SK-N-SH (cell line): ENCODE data around the gene LAIR2. TPM values are rescaled to one million over a fixed set of nuclear protein-coding genes. Genes with fewer than 3 reads are reported as not detected.

Experiments used
- CTCF ChIA-PET: fragments of 300-600, 350-600 bp; formaldehyde crosslinking; extraction: SDS; loops from one replicate; lab custom pipeline; 2021; lab: Yijun Ruan, JAX
- POLR2A ChIA-PET: fragments of 350-600 bp; sonication (Branson Sonifier 250); formaldehyde crosslinking; extraction: SDS; loops from one replicate; lab custom pipeline; 2020; ENCODE audit warnings: antibody characterized with exemption, inconsistent platforms; lab: Yijun Ruan, JAX
- DNase-seq: peaks from one replicate; pipeline ENCODE4 v3.0.0; 2012
- H2AFZ ChIP-seq: fragments of 200-600 bp; sonication (generic); 2 replicates; pipeline ENCODE4 v1.8.1; 2016; ENCODE audit warnings: antibody characterized with exemption, mild to moderate bottlenecking, low read depth
- H3F3A ChIP-seq: fragments of 200-600 bp; sonication (generic); replicated peaks from 2 replicates; pipeline ENCODE3; 2016; ENCODE audit warnings: antibody characterized with exemption, mild to moderate bottlenecking; ENCODE audit not compliant: insufficient read depth
- H3K27ac ChIP-seq, 2 experiments: fragments of 200-500 bp in 1 of 2; fragments of 200-600 bp in 1 of 2; sonication (Bioruptor generic) in 1 of 2; sonication (generic), shearing (Covaris generic) in 1 of 2; 2 replicates each; pipeline versions ENCODE4 v1.5.1 to v1.6.1; 2014 to 2016; ENCODE audit warnings: low read depth in 2 of 2, inconsistent platforms in 1 of 2, low read length in 1 of 2, mild to moderate bottlenecking in 1 of 2, mixed read lengths in 1 of 2
- H3K27me3 ChIP-seq: fragments of 200-600 bp; sonication (generic), shearing (Covaris generic); 2 replicates; pipeline ENCODE4 v1.6.1; 2016; ENCODE audit warnings: mixed run types; ENCODE audit not compliant: insufficient read depth
- H3K36me3 ChIP-seq, 2 experiments: fragments of 200-500 bp in 1 of 2; fragments of 200-600 bp in 1 of 2; sonication (Bioruptor generic) in 1 of 2; sonication (generic) in 1 of 2; replicated peaks in 1 of 2; 2 replicates each; pipeline versions ENCODE3 to v1.5.1; 2014 to 2016; ENCODE audit warnings: low read length in 1 of 2, mild to moderate bottlenecking in 1 of 2; ENCODE audit not compliant: insufficient read depth in 2 of 2, control insufficient read depth in 1 of 2
- H3K4me1 ChIP-seq, 2 experiments: fragments of 200-500 bp in 1 of 2; fragments of 200-600 bp in 1 of 2; sonication (Bioruptor generic) in 1 of 2; sonication (generic), shearing (Covaris generic) in 1 of 2; 2 replicates each; pipeline versions ENCODE4 v1.5.1 to v1.6.1; 2014 to 2016; ENCODE audit warnings: low read depth in 1 of 2, low read length in 1 of 2, mixed run types in 1 of 2; ENCODE audit not compliant: insufficient read depth in 2 of 2, control insufficient read depth in 1 of 2
- H3K4me2 ChIP-seq: fragments of 200-600 bp; sonication (generic), shearing (Covaris generic); 2 replicates; pipeline ENCODE4 v1.6.1; 2017; ENCODE audit warnings: mixed run types
- H3K4me3 ChIP-seq, 2 experiments: fragments of 200-500 bp in 1 of 2; fragments of 200-600 bp in 1 of 2; sonication (Bioruptor generic) in 1 of 2; sonication (generic), shearing (Covaris generic) in 1 of 2; 2 replicates each; pipeline versions ENCODE4 v1.5.1 to v1.8.1; 2014 to 2016; ENCODE audit warnings: low read depth in 2 of 2, inconsistent platforms in 1 of 2, low read length in 1 of 2, mild to moderate bottlenecking in 1 of 2, mixed read lengths in 1 of 2, moderate library complexity in 1 of 2
- H3K79me2 ChIP-seq: fragments of 200-600 bp; sonication (generic); 2 replicates; pipeline ENCODE4 v1.8.1; 2017; ENCODE audit warnings: mild to moderate bottlenecking; ENCODE audit not compliant: insufficient read depth
- H3K9ac ChIP-seq: fragments of 200-600 bp; sonication (generic); 2 replicates; pipeline ENCODE4 v1.6.1; 2017; ENCODE audit warnings: mixed run types
- H3K9me2 ChIP-seq: fragments of 200-600 bp; sonication (generic); 2 replicates; pipeline ENCODE4 v1.6.1; 2017; ENCODE audit warnings: mixed run types
- H3K9me3 ChIP-seq: fragments of 200-600 bp; sonication (generic); 2 replicates; pipeline ENCODE4 v1.6.1; 2017; ENCODE audit warnings: mixed run types, mild to moderate bottlenecking, moderate library complexity
- H4K20me1 ChIP-seq: fragments of 200-600 bp; sonication (generic); 2 replicates; pipeline ENCODE4 v1.6.1; 2017; ENCODE audit warnings: mild to moderate bottlenecking, mixed run types; ENCODE audit not compliant: insufficient read depth
- CHD2 ChIP-seq: fragments of 150-350 bp; IDR thresholded peaks from 2 replicates; pipeline ENCODE4 v1.6.1; 2018; ENCODE audit warnings: low read length; ENCODE audit not compliant: partially characterized antibody
- CTCF ChIP-seq: fragments of 200-600 bp; sonication (generic); IDR thresholded peaks from 2 replicates; pipeline ENCODE4 v1.6.1; 2017; ENCODE audit warnings: antibody characterized with exemption, mild to moderate bottlenecking, moderate library complexity
- ELF1 ChIP-seq: IDR thresholded peaks from 2 replicates; pipeline ENCODE4 v1.4.0; 2012
- FOSL2 ChIP-seq: IDR thresholded peaks from 2 replicates; pipeline ENCODE4 v1.4.0; 2012; ENCODE audit warnings: low read depth, mild to moderate bottlenecking, moderate library complexity, borderline replicate concordance
- FOXJ3 ChIP-seq: sonication (generic); formaldehyde crosslinking; IDR thresholded peaks from 2 replicates; pipeline ENCODE4 v1.5.1; 2020; ENCODE audit warnings: mild to moderate bottlenecking, missing genetic modification reagents
- GATA2 ChIP-seq: sonication (generic); formaldehyde crosslinking; IDR thresholded peaks from 2 replicates; pipeline ENCODE4 v1.5.0; 2020; ENCODE audit warnings: mild to moderate bottlenecking, missing genetic modification reagents
- JUND ChIP-seq: IDR thresholded peaks from 2 replicates; pipeline ENCODE4 v1.4.0; 2012
- NRF1 ChIP-seq: IDR thresholded peaks from 2 replicates; pipeline ENCODE4 v1.6.1; 2012; ENCODE audit warnings: low read depth, mild to moderate bottlenecking, low read length
- POLR2AphosphoS5 ChIP-seq: IDR thresholded peaks from 2 replicates; pipeline ENCODE4 v1.6.1; 2012; ENCODE audit warnings: low read depth, low read length
- RAD21 ChIP-seq: IDR thresholded peaks from 2 replicates; pipeline ENCODE4 v1.6.1; 2012; ENCODE audit warnings: mild to moderate bottlenecking, low read length
- RCOR1 ChIP-seq: fragments of 150-350 bp; IDR thresholded peaks from 2 replicates; pipeline ENCODE4 v1.6.1; 2017; ENCODE audit warnings: antibody characterized with exemption, low read length
- RXRA ChIP-seq: IDR thresholded peaks from 2 replicates; pipeline ENCODE4 v1.4.0; 2012; ENCODE audit warnings: low read depth, mild to moderate bottlenecking, borderline replicate concordance
- SIN3A ChIP-seq: IDR thresholded peaks from 2 replicates; pipeline ENCODE4 v1.6.1; 2012; ENCODE audit warnings: low read depth, mild to moderate bottlenecking, low read length, moderate library complexity, borderline replicate concordance
- TAF1 ChIP-seq: IDR thresholded peaks from 2 replicates; pipeline ENCODE4 v1.6.1; 2012; ENCODE audit warnings: low read depth, mild to moderate bottlenecking, low read length, moderate library complexity, borderline replicate concordance
- YY1 ChIP-seq: IDR thresholded peaks from 2 replicates; pipeline ENCODE4 v1.4.0; 2012; ENCODE audit warnings: low read depth, mild to moderate bottlenecking
- WGBS: methylation state at CpG from one replicate; pipeline ENCODE4 v1.1.6; 2017; ENCODE audit warnings: low lambda C conversion rate; 5-methylcytosine and 5-hydroxymethylcytosine counted together
- polyA plus RNA-seq, 3 experiments: library from polyadenylated mRNA; depleted of rRNA; stranded (reverse); fragments of >200 nt; gene quantifications; 2 replicates each; pipeline ENCODE4 v1.2.3, GENCODE V29; 2012
- TF ChIP-seq, protein P1 (sequence below): fragments of 150-350 bp; IDR thresholded peaks from 2 replicates; pipeline ENCODE4 v1.6.1; 2017; ENCODE audit warnings: antibody characterized with exemption, low read length, low read depth, borderline replicate concordance
- TF ChIP-seq, protein P2 (sequence below): IDR thresholded peaks from 2 replicates; pipeline ENCODE4 v1.6.1; 2012; ENCODE audit warnings: mild to moderate bottlenecking, low read depth, low read length, moderate library complexity
- TF ChIP-seq, protein P3 (sequence below): IDR thresholded peaks from 2 replicates; pipeline ENCODE4 v1.4.0; 2012; ENCODE audit warnings: low read depth, borderline replicate concordance

LAIR2 gene
- polyA plus RNA-seq, 1 of the 3 experiments (the other 2 are of a cell fraction): not detected

DNA sequence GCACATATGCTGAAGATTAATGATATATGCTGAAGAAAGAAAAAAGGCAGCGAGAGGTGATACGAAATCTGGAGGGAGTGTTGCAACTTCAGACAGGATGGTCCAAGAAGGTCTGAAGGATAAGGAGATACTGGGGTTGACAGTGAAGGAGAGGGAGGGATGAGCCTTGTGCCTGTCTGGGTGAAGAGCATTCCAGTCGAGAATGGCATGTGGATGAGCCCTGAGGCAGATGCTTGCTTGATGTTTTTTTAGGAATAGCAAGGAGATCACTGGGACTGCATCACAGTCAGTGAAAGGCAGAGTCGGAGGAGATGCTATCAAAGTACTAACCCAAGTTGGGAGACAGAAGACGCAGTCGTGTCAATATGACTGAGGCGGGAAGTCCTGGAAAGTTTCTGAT lies 13.3 kb upstream of the LAIR2 start:
- 11% methylated on average over 7 of the region's 7 CpGs for WGBS
- no peaks in the 10 kb centered on the region for H3K36me3 ChIP-seq
- no peaks in the 10 kb centered on the region for H3K4me1 ChIP-seq
- H3K4me2 ChIP-seq: no peak overlapping the region
- no peaks in the 10 kb centered on the region for H3K9me3 ChIP-seq
- no peak overlapping the region for H3K4me3 ChIP-seq
- H3K9ac ChIP-seq: no peak overlapping the region
- peaks cover 66% of the 10 kb centered on the region for H3K27me3 ChIP-seq
- no peak for TF ChIP-seq CTCF
- no peak for TF ChIP-seq JUND
- TF ChIP-seq, all 33 proteins: peak for 0
- CTCF ChIA-PET: interaction anchor here (1.0 to 1.4 kb wide), 2 partner anchors 8 to 184 kb away, joined by 3 to 8 read pairs; no protein-coding TSS in a partner anchor
- H4K20me1 ChIP-seq: no peaks in the 10 kb centered on the region
- no peak overlapping the region for H2AFZ ChIP-seq
- H3F3A ChIP-seq: no peaks in the 10 kb centered on the region
- H3K27ac ChIP-seq: no peak overlapping the region
- no peak for DNase-seq
- no peaks in the 10 kb centered on the region for H3K9me2 ChIP-seq
- POLR2A ChIA-PET: no interaction called here
- no peaks in the 10 kb centered on the region for H3K79me2 ChIP-seq

DNA sequence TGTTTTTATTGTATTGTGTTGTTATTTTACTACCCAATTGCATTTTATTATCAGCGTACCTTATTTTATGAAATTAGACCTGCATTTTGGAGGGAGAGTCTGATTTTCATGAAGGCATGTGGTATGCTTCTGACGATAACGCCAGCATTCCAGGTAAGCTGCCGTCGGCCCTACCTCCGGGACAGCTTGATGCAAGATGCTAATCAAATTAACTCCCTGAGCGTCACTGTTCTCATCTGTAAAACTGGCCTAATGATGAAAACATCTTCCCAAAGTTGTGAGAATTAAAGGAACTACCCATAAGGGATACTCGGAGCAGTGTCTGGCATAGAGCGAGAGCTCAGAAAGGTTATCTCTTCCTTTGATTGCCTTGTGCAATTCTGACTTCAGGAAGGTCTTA lies 12.9 kb upstream of the LAIR2 start:
- no peak for DNase-seq
- Histone ChIP-seq H2AFZ (no peak overlapping the region), H3F3A (no peaks in the 10 kb centered on the region), H3K4me1 (no peaks in the 10 kb centered on the region), H3K27ac (no peak overlapping the region), H3K36me3 (no peaks in the 10 kb centered on the region), H3K4me2 (no peak overlapping the region), H3K9ac (no peak overlapping the region), H3K79me2 (no peaks in the 10 kb centered on the region), H3K4me3 (no peak overlapping the region), H3K9me2 (no peaks in the 10 kb centered on the region), H3K27me3 (peaks cover 67% of the 10 kb centered on the region), H4K20me1 (no peaks in the 10 kb centered on the region), H3K9me3 (no peaks in the 10 kb centered on the region)
- 21% methylated on average over 9 of the region's 9 CpGs for WGBS
- POLR2A ChIA-PET: no interaction called here
- CTCF ChIA-PET: interaction anchor here (1.0 to 1.4 kb wide), 2 partner anchors 8 to 183 kb away, joined by 3 to 8 read pairs; no protein-coding TSS in a partner anchor
- TF ChIP-seq TAF1: no peak
- TF ChIP-seq, protein P1, sequence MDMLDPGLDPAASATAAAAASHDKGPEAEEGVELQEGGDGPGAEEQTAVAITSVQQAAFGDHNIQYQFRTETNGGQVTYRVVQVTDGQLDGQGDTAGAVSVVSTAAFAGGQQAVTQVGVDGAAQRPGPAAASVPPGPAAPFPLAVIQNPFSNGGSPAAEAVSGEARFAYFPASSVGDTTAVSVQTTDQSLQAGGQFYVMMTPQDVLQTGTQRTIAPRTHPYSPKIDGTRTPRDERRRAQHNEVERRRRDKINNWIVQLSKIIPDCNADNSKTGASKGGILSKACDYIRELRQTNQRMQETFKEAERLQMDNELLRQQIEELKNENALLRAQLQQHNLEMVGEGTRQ: no peak
- TF ChIP-seq, protein P2, sequence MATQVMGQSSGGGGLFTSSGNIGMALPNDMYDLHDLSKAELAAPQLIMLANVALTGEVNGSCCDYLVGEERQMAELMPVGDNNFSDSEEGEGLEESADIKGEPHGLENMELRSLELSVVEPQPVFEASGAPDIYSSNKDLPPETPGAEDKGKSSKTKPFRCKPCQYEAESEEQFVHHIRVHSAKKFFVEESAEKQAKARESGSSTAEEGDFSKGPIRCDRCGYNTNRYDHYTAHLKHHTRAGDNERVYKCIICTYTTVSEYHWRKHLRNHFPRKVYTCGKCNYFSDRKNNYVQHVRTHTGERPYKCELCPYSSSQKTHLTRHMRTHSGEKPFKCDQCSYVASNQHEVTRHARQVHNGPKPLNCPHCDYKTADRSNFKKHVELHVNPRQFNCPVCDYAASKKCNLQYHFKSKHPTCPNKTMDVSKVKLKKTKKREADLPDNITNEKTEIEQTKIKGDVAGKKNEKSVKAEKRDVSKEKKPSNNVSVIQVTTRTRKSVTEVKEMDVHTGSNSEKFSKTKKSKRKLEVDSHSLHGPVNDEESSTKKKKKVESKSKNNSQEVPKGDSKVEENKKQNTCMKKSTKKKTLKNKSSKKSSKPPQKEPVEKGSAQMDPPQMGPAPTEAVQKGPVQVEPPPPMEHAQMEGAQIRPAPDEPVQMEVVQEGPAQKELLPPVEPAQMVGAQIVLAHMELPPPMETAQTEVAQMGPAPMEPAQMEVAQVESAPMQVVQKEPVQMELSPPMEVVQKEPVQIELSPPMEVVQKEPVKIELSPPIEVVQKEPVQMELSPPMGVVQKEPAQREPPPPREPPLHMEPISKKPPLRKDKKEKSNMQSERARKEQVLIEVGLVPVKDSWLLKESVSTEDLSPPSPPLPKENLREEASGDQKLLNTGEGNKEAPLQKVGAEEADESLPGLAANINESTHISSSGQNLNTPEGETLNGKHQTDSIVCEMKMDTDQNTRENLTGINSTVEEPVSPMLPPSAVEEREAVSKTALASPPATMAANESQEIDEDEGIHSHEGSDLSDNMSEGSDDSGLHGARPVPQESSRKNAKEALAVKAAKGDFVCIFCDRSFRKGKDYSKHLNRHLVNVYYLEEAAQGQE: no peak
- no peak for TF ChIP-seq RAD21
- TF ChIP-seq GATA2 (CRISPR knock-in tag): no peak
- TF ChIP-seq CHD2: no peak
- TF ChIP-seq ELF1: no peak
- no peak for TF ChIP-seq RCOR1
- TF ChIP-seq FOSL2: no peak
- TF ChIP-seq RXRA: no peak
- TF ChIP-seq, protein P3, sequence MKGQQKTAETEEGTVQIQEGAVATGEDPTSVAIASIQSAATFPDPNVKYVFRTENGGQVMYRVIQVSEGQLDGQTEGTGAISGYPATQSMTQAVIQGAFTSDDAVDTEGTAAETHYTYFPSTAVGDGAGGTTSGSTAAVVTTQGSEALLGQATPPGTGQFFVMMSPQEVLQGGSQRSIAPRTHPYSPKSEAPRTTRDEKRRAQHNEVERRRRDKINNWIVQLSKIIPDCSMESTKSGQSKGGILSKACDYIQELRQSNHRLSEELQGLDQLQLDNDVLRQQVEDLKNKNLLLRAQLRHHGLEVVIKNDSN: no peak
- TF ChIP-seq POLR2AphosphoS5: no peak
- no peak for TF ChIP-seq SIN3A
- TF ChIP-seq NRF1: no peak
- no peak for TF ChIP-seq FOXJ3 (CRISPR knock-in tag)
- no peak for TF ChIP-seq CTCF
- no peak for TF ChIP-seq YY1
